WTC11 (cell line): Measurements from ENCODE around the gene FAM53B.

Source experiments
- JUN ChIP-seq: sonication (generic); formaldehyde crosslinking; IDR thresholded peaks from 2 replicates; pipeline ENCODE4 v1.8.0; 2023; ENCODE audit warnings: mild to moderate bottlenecking, missing genetic modification reagents
- NFYB ChIP-seq: sonication (generic); formaldehyde crosslinking; conservative IDR thresholded peaks from 2 replicates; pipeline ENCODE4 v1.8.0; 2022; ENCODE audit warnings: low read depth, missing genetic modification reagents
- NR2C2 ChIP-seq: sonication (generic); formaldehyde crosslinking; IDR thresholded peaks from 2 replicates; pipeline ENCODE4 v1.8.0; 2022; ENCODE audit warnings: mild to moderate bottlenecking, missing genetic modification reagents
- TF ChIP-seq, protein P1 (sequence below): fragments of 200-600 bp; IDR thresholded peaks from 2 replicates; pipeline ENCODE4 v1.8.0; 2022; ENCODE audit warnings: antibody characterized with exemption
- TF ChIP-seq, protein P2 (sequence below): sonication (generic); formaldehyde crosslinking; IDR thresholded peaks from 2 replicates; pipeline ENCODE4 v1.8.1; 2022; ENCODE audit warnings: mild to moderate bottlenecking, missing genetic modification reagents, moderate library complexity, borderline replicate concordance

DNA sequence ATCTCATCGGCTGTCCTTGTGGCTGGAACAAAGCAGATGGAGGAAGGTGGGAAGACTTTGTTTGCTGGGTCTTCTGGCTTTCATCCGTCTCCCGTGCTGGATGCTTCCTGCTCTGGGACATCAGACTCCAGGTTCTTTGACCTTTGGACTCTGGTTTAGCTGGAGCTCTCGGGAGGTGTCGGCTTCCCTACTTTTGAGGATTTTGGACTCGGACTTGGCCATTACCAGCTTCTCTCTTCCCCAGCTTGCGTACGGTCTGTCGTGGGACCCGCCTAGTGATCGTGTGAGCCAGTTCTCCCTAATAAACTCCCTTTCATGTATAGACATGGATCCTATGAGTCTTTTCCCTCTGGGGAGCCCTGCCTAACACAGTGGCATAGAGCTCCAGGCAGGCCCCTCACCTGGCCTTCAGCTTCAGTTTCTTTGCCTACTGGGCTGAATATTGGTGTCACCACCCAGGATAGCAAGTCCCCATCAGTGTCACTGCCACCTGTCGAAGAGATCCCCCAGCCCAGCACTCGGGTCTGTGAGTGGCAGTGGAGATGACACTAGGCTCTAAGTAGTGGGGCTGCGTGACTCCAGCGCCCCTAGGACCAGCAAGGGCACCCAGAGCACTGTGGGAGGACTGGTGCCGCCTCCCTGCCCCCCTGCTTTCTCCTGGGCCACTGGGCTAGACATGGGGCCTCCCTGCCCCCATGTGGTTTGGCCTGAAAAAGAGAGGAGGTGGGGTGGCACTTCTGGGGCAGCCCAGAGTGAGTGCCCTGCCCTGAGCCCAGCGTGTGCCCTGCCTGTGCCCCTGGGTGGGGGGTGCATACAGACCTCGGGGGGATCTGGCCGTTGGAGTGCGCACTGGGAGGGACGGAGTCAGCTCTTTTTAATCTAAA lies 147.0 kb downstream of the FAM53B start:
- TF ChIP-seq JUN (CRISPR knock-in tag) (no peak), NR2C2 (no peak), NFYB (CRISPR knock-in tag) (no peak)
- TF ChIP-seq, protein P1, sequence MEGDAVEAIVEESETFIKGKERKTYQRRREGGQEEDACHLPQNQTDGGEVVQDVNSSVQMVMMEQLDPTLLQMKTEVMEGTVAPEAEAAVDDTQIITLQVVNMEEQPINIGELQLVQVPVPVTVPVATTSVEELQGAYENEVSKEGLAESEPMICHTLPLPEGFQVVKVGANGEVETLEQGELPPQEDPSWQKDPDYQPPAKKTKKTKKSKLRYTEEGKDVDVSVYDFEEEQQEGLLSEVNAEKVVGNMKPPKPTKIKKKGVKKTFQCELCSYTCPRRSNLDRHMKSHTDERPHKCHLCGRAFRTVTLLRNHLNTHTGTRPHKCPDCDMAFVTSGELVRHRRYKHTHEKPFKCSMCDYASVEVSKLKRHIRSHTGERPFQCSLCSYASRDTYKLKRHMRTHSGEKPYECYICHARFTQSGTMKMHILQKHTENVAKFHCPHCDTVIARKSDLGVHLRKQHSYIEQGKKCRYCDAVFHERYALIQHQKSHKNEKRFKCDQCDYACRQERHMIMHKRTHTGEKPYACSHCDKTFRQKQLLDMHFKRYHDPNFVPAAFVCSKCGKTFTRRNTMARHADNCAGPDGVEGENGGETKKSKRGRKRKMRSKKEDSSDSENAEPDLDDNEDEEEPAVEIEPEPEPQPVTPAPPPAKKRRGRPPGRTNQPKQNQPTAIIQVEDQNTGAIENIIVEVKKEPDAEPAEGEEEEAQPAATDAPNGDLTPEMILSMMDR, result no peak
- TF ChIP-seq, protein P2, sequence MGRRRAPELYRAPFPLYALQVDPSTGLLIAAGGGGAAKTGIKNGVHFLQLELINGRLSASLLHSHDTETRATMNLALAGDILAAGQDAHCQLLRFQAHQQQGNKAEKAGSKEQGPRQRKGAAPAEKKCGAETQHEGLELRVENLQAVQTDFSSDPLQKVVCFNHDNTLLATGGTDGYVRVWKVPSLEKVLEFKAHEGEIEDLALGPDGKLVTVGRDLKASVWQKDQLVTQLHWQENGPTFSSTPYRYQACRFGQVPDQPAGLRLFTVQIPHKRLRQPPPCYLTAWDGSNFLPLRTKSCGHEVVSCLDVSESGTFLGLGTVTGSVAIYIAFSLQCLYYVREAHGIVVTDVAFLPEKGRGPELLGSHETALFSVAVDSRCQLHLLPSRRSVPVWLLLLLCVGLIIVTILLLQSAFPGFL (CRISPR knock-in tag), result no peak
